Muscle of leg (tissue), 11 donors: ENCODE results near the gene PAK6. TPM values are rescaled to one million over a fixed set of nuclear protein-coding genes. Genes with fewer than 3 reads are reported as not detected.

Source experiments
- DNase-seq: peaks from one replicate; pipeline ENCODE4 v3.0.0; 2013
- H3K27ac ChIP-seq: one replicate; pipeline ENCODE4 v1.5.1; 2013; ENCODE audit warnings: mild to moderate bottlenecking, low read length, control low read depth
- H3K27me3 ChIP-seq: one replicate; pipeline ENCODE4 v1.6.1; 2013; ENCODE audit warnings: low read length; ENCODE audit not compliant: control insufficient read depth, insufficient read depth
- H3K36me3 ChIP-seq: one replicate; pipeline ENCODE4 v1.6.1; 2013; ENCODE audit warnings: low read length; ENCODE audit not compliant: control insufficient read depth, insufficient read depth
- H3K4me1 ChIP-seq: one replicate; pipeline ENCODE4 v1.6.1; 2013; ENCODE audit warnings: low read length; ENCODE audit not compliant: control insufficient read depth, insufficient read depth
- H3K4me3 ChIP-seq: one replicate; pipeline ENCODE4 v1.5.1; 2013; ENCODE audit warnings: low read length, control low read depth
- H3K9me3 ChIP-seq: replicated peaks from 2 replicates; pipeline ENCODE4 v1.6.1; 2013; ENCODE audit warnings: low read depth, low read length; ENCODE audit not compliant: control insufficient read depth
- WGBS: methylation state at CpG from one replicate; pipeline ENCODE4 v1.1.5; 2013; ENCODE audit warnings: missing lambda C conversion rate; ENCODE audit not compliant: insufficient coverage; 5-methylcytosine and 5-hydroxymethylcytosine counted together
- polyA plus RNA-seq, 8 donors: library from polyadenylated mRNA; unstranded; fragments of 120-200 nt; gene quantifications; one replicate each; pipeline versions ENCODE4 v1.2.1 to v1.2.3, GENCODE V29; 2013; ENCODE audit warnings: inconsistent platforms in 1 of 8, low replicate concordance in 1 of 8; ENCODE audit not compliant: insufficient read length in 8 of 8, insufficient read depth in 1 of 8
- total RNA-seq: library from RNA; stranded (reverse); fragments of 120-200 nt; gene quantifications from one replicate; pipeline ENCODE4 v1.2.4, GENCODE V29; 2013

PAK6 gene
- total and polyA plus RNA-seq, 9 donors = 0.29 to 1.6 (median 0.53) TPM

DNA sequence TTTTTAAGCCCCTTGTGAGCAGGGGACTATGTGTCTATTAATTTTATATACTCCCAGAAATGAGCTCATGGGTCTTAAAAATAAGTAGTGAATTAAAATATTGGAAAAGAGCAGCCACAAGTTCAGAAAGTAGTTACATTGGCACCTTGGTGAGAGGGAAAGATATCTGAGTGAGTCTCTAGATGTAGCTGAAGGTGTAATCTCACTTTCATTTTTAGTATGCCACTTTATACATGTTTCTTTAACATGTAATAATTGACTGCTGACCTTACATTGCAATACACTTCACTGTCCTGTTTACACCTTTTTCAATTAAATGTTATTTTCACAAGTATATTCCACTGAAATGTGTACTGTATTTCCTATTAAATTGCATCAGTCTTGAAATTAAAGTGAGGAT, 12.1 kb upstream of the PAK6 start:
- H3K27me3 ChIP-seq = no peaks in the 10 kb centered on the region
- DNase-seq = no peak
- no peak overlapping the region for H3K27ac ChIP-seq
- H3K36me3 ChIP-seq = peaks cover 13% of the 10 kb centered on the region
- no peak overlapping the region for H3K4me3 ChIP-seq
- no peaks in the 10 kb centered on the region for H3K9me3 ChIP-seq
- H3K4me1 ChIP-seq = no peaks in the 10 kb centered on the region

DNA sequence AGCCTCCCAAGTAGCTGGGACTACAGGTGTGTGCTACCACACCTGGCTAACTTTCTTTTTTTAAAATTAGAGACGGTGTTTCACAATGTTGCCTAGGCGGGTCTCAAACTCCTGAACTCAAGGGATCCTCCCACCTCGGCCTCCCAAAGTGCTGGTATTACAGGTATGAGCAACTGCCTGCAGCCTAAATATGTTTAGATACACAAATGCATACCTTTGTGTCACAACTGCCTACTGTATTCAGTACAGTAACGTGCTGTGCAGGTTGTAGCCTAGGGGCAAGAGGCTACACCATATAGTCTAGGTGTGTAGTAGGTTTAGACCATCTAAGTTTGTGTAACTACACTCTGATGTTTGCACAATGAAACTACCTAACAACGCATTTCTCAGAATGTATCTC, 9.5 kb upstream of the PAK6 start:
- H3K36me3 ChIP-seq = peaks cover 13% of the 10 kb centered on the region
- 100% methylated on average over 2 of the region's 5 CpGs for WGBS

DNA sequence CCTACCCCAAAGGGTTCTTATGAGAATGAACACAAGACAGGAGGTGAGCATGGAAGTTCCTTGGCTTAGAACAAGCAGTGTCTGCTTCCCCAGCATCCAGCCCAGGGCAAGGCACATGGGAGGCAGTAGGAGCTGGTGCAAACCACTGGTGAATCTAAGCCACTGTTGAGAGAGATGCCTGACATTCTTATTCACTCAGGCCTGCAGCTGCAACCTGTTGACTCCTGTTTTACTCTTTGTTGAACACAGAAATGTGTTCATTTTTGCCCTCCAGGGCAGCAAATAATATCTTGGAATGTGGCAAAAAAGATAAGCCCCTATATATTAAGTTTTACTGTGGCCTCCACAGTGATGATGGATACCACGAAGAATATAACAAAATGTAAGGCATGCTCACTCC, 8.9 kb upstream of the PAK6 start:
- Histone ChIP-seq H3K4me3 (no peak overlapping the region), H3K9me3 (no peaks in the 10 kb centered on the region), H3K27ac (no peak overlapping the region), H3K27me3 (no peaks in the 10 kb centered on the region), H3K4me1 (no peaks in the 10 kb centered on the region), H3K36me3 (peaks cover 8% of the 10 kb centered on the region)
- DNase-seq = no peak
- no CpG with 5 or more reads among the region's 1 CpG for WGBS

More for the DNA sequence above, 9.5 kb upstream of the PAK6 start:
- Histone ChIP-seq H3K4me1 (no peaks in the 10 kb centered on the region), H3K27ac (no peak overlapping the region), H3K4me3 (no peak overlapping the region), H3K9me3 (no peaks in the 10 kb centered on the region), H3K27me3 (no peaks in the 10 kb centered on the region)
- no peak for DNase-seq

DNA sequence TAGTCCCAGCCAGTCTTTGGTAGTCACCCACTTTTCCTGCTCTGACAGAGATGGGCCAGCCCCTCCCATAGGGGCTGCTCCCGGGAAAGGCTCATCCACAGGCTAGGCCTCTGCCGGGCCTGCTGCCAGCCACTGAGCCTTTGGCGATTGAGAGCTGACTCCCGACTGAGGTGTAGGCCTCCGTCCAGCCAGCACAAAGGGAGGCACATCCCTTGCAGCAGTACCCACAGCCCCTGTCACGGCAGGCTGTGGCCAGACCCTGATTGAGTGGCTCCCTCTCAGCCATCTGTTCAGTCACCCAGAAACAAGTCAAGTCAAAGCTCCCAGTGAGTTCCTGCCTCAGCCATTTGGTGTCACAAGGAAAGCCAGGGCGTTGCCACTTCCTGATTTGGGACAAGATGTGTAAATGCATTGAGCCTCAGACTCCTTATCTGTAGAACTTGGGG, 6.2 kb upstream of the PAK6 start:
- Histone ChIP-seq H3K9me3 (no peaks in the 10 kb centered on the region), H3K36me3 (peaks cover 6% of the 10 kb centered on the region), H3K4me3 (no peak overlapping the region), H3K4me1 (no peaks in the 10 kb centered on the region), H3K27ac (no peak overlapping the region), H3K27me3 (no peaks in the 10 kb centered on the region)
- peak; percentile 31 for DNase-seq
- 15% methylated on average over 6 of the region's 7 CpGs for WGBS

DNA sequence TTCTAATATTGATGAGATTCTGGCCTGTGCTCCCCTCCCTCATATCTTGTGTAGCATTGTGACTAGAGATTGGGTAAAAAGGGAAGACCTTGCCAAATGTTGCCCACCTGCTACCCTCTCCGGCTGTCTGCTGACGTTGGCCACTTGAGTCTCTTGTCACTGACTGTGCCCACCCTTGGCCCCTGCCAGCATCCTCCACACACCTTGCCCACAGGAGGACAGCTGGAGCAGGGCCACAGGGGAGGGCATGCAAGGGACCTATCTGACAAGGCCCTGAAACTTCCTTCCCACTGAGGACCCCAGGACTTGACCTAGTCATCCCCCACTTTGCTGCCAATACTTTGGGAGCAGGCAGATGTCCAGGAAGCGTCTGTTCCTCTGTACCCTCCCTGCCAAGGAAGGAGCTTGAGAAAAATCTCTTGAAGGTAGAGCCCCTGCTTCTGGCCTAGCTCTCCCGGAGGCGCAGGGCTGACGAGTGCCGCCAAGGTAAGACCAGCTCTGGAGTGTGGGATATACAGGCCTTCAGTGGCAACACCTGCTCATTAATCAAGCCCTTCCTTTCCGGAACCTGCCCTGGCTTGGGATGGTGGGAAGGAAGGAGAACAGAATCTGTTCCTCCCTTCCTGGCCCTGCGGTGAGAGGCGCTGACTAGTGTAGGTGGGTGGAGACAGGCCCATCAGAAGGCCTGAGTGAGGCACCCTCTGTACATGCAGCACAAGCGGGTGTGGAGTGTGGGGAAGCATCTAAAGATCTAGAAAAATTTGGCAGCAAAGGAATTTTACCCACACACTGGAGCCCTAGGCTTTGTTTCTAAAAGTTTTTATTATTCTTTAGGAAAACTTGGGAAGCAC, 4.9 kb upstream of the PAK6 start:
- Histone ChIP-seq H3K4me3 (no peak overlapping the region), H3K36me3 (peaks cover 4% of the 10 kb centered on the region), H3K9me3 (no peaks in the 10 kb centered on the region), H3K27me3 (peaks cover 10% of the 10 kb centered on the region), H3K4me1 (peaks cover 7% of the 10 kb centered on the region), H3K27ac (no peak overlapping the region)
- no peak for DNase-seq
- WGBS = 76% methylated on average over 3 of the region's 11 CpGs

DNA sequence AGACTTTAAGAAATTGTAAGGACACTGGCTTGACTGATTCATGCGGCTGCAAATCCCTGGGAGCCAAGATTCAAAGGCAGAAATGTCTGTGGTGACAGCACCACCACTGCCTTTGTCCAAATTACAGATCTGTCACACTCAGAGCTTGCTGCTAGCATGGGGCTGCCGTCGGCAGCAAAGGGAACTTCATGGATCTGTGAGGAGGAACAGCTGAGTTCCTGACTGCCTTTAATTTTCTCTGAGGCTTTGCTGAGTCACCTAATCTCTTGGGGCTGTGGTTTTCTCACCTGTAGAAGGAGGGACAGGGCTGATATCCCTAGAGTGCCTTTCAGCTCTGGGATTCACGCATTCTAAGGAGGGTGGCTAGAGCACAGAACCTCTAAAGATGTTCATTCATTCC, 4.1 kb upstream of the PAK6 start:
- H3K36me3 ChIP-seq = no peaks in the 10 kb centered on the region
- H3K4me1 ChIP-seq = peaks cover 12% of the 10 kb centered on the region
- DNase-seq = no peak
- WGBS = 54% methylated on average over 4 of the region's 4 CpGs
- no peaks in the 10 kb centered on the region for H3K9me3 ChIP-seq
- H3K4me3 ChIP-seq = no peak overlapping the region
- peaks cover 17% of the 10 kb centered on the region for H3K27me3 ChIP-seq
- no peak overlapping the region for H3K27ac ChIP-seq

DNA sequence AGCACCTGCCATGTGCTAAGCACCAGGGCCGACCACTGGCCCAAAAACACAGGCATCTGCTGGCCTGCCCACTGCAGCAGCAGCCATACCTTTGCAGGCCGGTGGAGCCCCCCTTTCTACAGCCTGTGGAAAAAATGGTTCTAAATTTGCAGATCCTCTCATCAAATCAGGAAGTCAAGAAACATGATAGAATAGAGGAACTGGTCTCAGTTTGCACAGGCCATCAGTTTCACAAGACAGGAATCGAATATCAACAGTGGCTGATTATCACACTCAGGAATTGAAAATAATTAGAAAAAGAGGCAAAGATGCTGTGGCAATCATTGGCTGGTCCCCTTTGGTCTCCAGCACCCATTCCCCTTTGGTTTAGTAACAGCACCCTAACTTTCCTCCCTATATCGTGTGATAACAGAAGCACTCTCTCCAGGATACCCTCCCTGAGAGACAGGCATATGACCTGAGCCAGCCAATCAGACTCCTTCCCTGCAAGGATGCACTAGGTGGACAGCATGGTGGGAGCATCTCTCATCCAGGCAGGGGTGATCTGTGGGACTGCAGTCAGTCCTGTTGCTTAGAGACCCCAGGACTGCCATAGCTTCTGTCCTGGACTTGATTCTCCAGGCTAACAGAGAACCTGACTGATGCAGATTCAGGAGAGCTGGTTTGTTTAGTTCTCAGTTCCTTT, 3.5 kb upstream of the PAK6 start:
- H3K27ac ChIP-seq = no peak overlapping the region
- peaks cover 22% of the 10 kb centered on the region for H3K27me3 ChIP-seq
- H3K4me1 ChIP-seq = peaks cover 12% of the 10 kb centered on the region
- H3K4me3 ChIP-seq = no peak overlapping the region
- no peaks in the 10 kb centered on the region for H3K9me3 ChIP-seq
- no peaks in the 10 kb centered on the region for H3K36me3 ChIP-seq
- DNase-seq = peak; percentile 28
- 81% methylated on average over 3 of the region's 4 CpGs for WGBS

DNA sequence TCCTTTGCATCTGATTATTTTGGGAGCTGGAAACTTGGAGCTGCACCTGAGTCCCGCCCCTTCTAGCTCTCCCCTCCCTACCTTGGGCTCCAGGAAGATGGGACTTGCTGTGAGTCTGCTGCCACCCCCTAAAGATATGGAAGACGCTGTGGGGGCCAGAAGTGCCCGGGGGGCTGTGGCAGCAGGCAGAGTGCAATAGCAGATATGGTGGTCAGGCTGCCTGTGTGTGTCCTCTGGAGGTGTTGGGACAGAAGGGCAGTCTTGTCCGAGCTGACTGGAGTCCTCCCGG, 485 bp downstream of the PAK6 start:
- H3K9me3 ChIP-seq = no peaks in the 10 kb centered on the region
- H3K4me3 ChIP-seq = peak overlapping the region; percentile 24
- WGBS = 25% methylated on average over 4 of the region's 5 CpGs
- H3K4me1 ChIP-seq = peaks cover 12% of the 10 kb centered on the region
- no peaks in the 10 kb centered on the region for H3K36me3 ChIP-seq
- DNase-seq = no peak
- H3K27ac ChIP-seq = no peak overlapping the region
- H3K27me3 ChIP-seq = peaks cover 24% of the 10 kb centered on the region

DNA sequence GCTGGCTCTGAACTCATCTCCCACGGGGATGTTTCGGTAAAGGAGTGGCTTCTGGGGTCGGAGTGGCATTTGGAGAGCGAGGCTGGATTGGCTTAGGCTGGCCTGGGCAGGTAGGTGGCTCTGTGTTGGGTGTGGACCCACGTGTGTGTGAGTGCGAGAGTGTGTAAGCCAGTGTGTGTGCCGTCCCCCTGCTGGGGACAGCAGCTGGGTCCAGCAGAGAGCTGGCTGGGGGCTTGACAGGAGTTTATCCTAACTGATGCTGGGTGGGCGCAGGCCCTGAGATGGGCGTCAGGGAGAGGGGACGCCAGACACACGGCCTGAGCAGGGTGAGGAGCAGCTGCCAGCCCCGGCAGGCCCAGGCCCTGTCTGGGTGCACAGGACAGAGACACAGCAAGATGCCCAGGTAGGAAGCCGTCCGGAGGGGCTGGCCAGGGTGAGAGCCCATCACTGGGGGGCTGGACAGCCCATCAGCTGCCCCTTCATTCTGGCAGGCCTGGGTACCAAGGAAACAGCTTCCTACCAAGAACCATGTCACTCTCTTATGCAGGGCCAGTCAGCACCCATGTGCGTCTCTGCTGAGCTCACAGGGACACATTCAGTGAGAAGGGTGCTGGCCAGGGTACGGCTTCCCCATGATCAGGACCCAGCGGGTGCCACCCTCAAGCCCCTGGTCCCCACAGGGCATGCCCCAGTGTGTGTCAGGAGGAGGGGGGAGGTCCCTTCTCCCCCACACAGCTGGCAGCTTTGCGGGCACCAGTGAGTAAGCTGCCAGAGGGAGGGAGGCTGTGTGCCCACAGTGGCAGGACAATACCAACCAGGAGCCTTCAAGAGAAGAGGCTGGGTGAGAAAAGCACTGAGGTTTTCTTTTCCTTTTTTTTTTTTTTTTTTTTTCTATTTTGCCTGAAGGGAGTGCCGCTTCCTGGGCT, 1.1 kb downstream of the PAK6 start:
- DNase-seq = no peak
- no peak overlapping the region for H3K4me3 ChIP-seq
- no peaks in the 10 kb centered on the region for H3K9me3 ChIP-seq
- no peaks in the 10 kb centered on the region for H3K36me3 ChIP-seq
- peaks cover 12% of the 10 kb centered on the region for H3K4me1 ChIP-seq
- WGBS = 64% methylated on average over 14 of the region's 19 CpGs
- peaks cover 24% of the 10 kb centered on the region for H3K27me3 ChIP-seq
- no peak overlapping the region for H3K27ac ChIP-seq
